PC-3 (cell line): Measurements from ENCODE around the gene TBCCD1. TPM values are rescaled to one million over a fixed set of nuclear protein-coding genes. Genes with fewer than 3 reads are reported as not detected.

ENCODE experiments used
- ATAC-seq: fragments of 200-7000 bp; cut with Tn5 transposase; 2 replicates; pipeline ENCODE4 v1.9.1; 2020; ENCODE audit warnings: mild to moderate bottlenecking, moderate library complexity
- BruUV-seq: library from RNA; stranded (reverse); fragments of 400-500 nt; replicated peaks from 2 replicates; lab custom pipeline; 2021; lab: Mats Ljungman, UMichigan
- CTCF ChIA-PET: fragments of 300-600 bp; sonication (Branson Sonifier 250); formaldehyde crosslinking; loops from one replicate; lab custom pipeline; 2022; ENCODE audit warnings: antibody characterized with exemption; lab: Charles Lee
- POLR2A ChIA-PET: fragments of 300-600 bp; sonication (Branson Sonifier 250); formaldehyde crosslinking; loops from one replicate; lab custom pipeline; 2022; ENCODE audit warnings: antibody characterized with exemption; ENCODE audit not compliant: unreplicated experiment; lab: Charles Lee
- DNase-seq: peaks from one replicate; pipeline ENCODE4 v3.0.0-alpha.2; 2015
- H2AFZ ChIP-seq: fragments of 300-600 bp; sonication (generic); 2 replicates; pipeline ENCODE4 v1.6.0; 2016; ENCODE audit warnings: antibody characterized with exemption, low read length
- H3F3A ChIP-seq: fragments of 300-600 bp; sonication (generic); one replicate; pipeline ENCODE4 v1.6.0; 2017; ENCODE audit warnings: antibody characterized with exemption, low read length, control low read depth, mild to moderate bottlenecking; ENCODE audit not compliant: unreplicated experiment
- H3K27ac ChIP-seq: fragments of 300-600 bp; sonication (generic); 2 replicates; pipeline ENCODE4 v1.5.1; 2016; ENCODE audit warnings: mild to moderate bottlenecking, low read length
- H3K27me3 ChIP-seq: fragments of 300-600 bp; sonication (generic); 2 replicates; pipeline ENCODE4 v1.6.1; 2016; ENCODE audit warnings: low read length, mixed read lengths
- H3K36me3 ChIP-seq: fragments of 300-600 bp; sonication (generic); 2 replicates; pipeline ENCODE4 v1.6.1; 2016; ENCODE audit warnings: low read depth, mixed run types, low read length, mixed read lengths
- H3K4me1 ChIP-seq: fragments of 300-600 bp; sonication (generic); 2 replicates; pipeline ENCODE4 v1.5.1; 2016; ENCODE audit warnings: low read length; ENCODE audit not compliant: insufficient read depth
- H3K4me2 ChIP-seq: fragments of 300-600 bp; sonication (generic); 2 replicates; pipeline ENCODE4 v1.6.0; 2016; ENCODE audit warnings: low read length
- H3K4me3 ChIP-seq: fragments of 300-600 bp; sonication (generic); 2 replicates; pipeline ENCODE4 v1.5.1; 2016; ENCODE audit warnings: mild to moderate bottlenecking, low read length, mixed read lengths
- H3K79me2 ChIP-seq: fragments of 300-600 bp; sonication (generic); 2 replicates; pipeline ENCODE4 v1.6.1; 2017; ENCODE audit warnings: low read length, mixed read lengths
- H3K9ac ChIP-seq: fragments of 300-600 bp; sonication (generic); 2 replicates; pipeline ENCODE4 v1.6.0; 2016; ENCODE audit warnings: mild to moderate bottlenecking, low read length
- H3K9me2 ChIP-seq: fragments of 300-600 bp; sonication (generic); replicated peaks from 2 replicates; pipeline ENCODE4 v1.6.1; 2016; ENCODE audit warnings: mixed run types, low read length, mixed read lengths
- H3K9me3 ChIP-seq: fragments of 300-600 bp; sonication (generic); 2 replicates; pipeline ENCODE4 v1.6.1; 2016; ENCODE audit warnings: low read length, mixed read lengths
- H4K20me1 ChIP-seq: fragments of 300-600 bp; sonication (generic); 2 replicates; pipeline ENCODE4 v1.6.1; 2016; ENCODE audit warnings: low read length, mixed read lengths
- CTCF ChIP-seq: fragments of 300-600 bp; sonication (generic); conservative IDR thresholded peaks from 2 replicates; pipeline ENCODE4 v1.5.1; 2017; ENCODE audit warnings: antibody characterized with exemption, low read depth, mild to moderate bottlenecking, low read length
- EZH2 ChIP-seq: fragments of 300-600 bp; sonication (generic); IDR thresholded peaks from one replicate; pipeline ENCODE4 v1.6.1; 2017; ENCODE audit warnings: antibody characterized with exemption, mild to moderate bottlenecking, low read length; ENCODE audit not compliant: unreplicated experiment
- EZH2phosphoT487 ChIP-seq: fragments of 300-600 bp; sonication (generic); IDR thresholded peaks from 2 replicates; pipeline ENCODE4 v1.6.1; 2018; ENCODE audit warnings: mild to moderate bottlenecking, antibody characterized with exemption, low read length, borderline replicate concordance
- intact Hi-C: fragments of 100-400 bp; cut with micrococcal nuclease; formaldehyde crosslinking; loops from 2 replicates; pipeline ENCODE4 v1.9.0; 2023
- total RNA-seq: library from RNA; depleted of rRNA; stranded (reverse); fragments of >200 nt; gene quantifications from 2 replicates; pipeline ENCODE4 v1.2.3, GENCODE V29; 2014

TBCCD1 gene
- total RNA-seq, 1 experiment from 2014 or later: 17.0 TPM

- Histone ChIP-seq H4K20me1 (no peaks in the 10 kb centered on the region), H2AFZ (no peak overlapping the region), H3K9me3 (no peaks in the 10 kb centered on the region), H3K36me3 (no peaks in the 10 kb centered on the region), H3K4me1 (peaks cover 16% of the 10 kb centered on the region), H3K27ac (no peak overlapping the region), H3K27me3 (no peaks in the 10 kb centered on the region), H3K9ac (no peak overlapping the region), H3K79me2 (no peaks in the 10 kb centered on the region), H3K4me3 (no peak overlapping the region), H3K9me2 (no peaks in the 10 kb centered on the region), H3F3A (no peaks in the 10 kb centered on the region), H3K4me2 (no peak overlapping the region)
- no peak for TF ChIP-seq EZH2
- TF ChIP-seq CTCF: no peak
- no peak for TF ChIP-seq EZH2phosphoT487
- DNase-seq (no peak), ATAC-seq (no peak)
- intact Hi-C loops: loop anchor here (1.0 to 2.0 kb wide), 2 partner anchors 208 to 631 kb away; no protein-coding TSS in a partner anchor
- ChIA-PET CTCF (interaction anchor here (0.9 to 1.1 kb wide), 2 partner anchors 43 to 208 kb away, joined by 3 to 4 read pairs; partner anchors contain the start of gene DNAJB11), POLR2A (no interaction called here)
- BruUV-seq: no TSS peak
These were observed 46.6 kb upstream of the TBCCD1 start for GRCh38 chr3:186613637-186614265.

GRCh38 chr3:186612721-186613636, 45.8 kb upstream of the TBCCD1 start, which contains the start of gene AHSG:
Gene AHSG (plus strand): TSS chr3:186613060. CDS start chr3:186613142, 82 bp downstream.
- H3K36me3 ChIP-seq: no peaks in the 10 kb centered on the region
- ChIA-PET POLR2A (no interaction called here), CTCF (interaction anchor here (0.9 kb wide), 1 partner anchor 209 kb away, joined by 3 read pairs; no protein-coding TSS in a partner anchor)
- no peaks in the 10 kb centered on the region for H3K79me2 ChIP-seq
- no peak within 1 kb of the TSS for H2AFZ ChIP-seq
- ATAC-seq: no peak
- H3K4me3 ChIP-seq: no peak within 1 kb of the TSS
- no TSS peak for BruUV-seq
- intact Hi-C loops: no loop called here
- H3F3A ChIP-seq: no peaks in the 10 kb centered on the region
- H3K9me3 ChIP-seq: no peaks in the 10 kb centered on the region
- no peak for DNase-seq
- H4K20me1 ChIP-seq: no peaks in the 10 kb centered on the region
- H3K27me3 ChIP-seq: no peaks in the 10 kb centered on the region
- TF ChIP-seq EZH2phosphoT487 (no peak), CTCF (no peak), EZH2 (no peak)
- no peak within 1 kb of the TSS for H3K27ac ChIP-seq
- H3K9me2 ChIP-seq: no peaks in the 10 kb centered on the region
- no peak within 1 kb of the TSS for H3K9ac ChIP-seq
- H3K4me2 ChIP-seq: no peak within 1 kb of the TSS
- peaks cover 16% of the 10 kb centered on the region for H3K4me1 ChIP-seq
